GM19193 (cell line): ENCODE results near the gene RXRG.

Experiments
- POLR2A ChIP-seq: IDR thresholded peaks from 4 replicates; pipeline ENCODE4 v1.6.1; 2011; ENCODE audit not compliant: insufficient read depth, insufficient read length; ENCODE audit errors: extremely low read depth

The RXRG gene

GRCh38 chr1:165456861-165457260 is 11.9 kb upstream of the RXRG start:
- no peak for TF ChIP-seq POLR2A

- TF ChIP-seq POLR2A: no peak
Observed at GRCh38 chr1:165456114-165456513, 11.2 kb upstream of the RXRG start.

- no peak for TF ChIP-seq POLR2A
Observed at GRCh38 chr1:165455111-165455510, 10.2 kb upstream of the RXRG start.

DNA sequence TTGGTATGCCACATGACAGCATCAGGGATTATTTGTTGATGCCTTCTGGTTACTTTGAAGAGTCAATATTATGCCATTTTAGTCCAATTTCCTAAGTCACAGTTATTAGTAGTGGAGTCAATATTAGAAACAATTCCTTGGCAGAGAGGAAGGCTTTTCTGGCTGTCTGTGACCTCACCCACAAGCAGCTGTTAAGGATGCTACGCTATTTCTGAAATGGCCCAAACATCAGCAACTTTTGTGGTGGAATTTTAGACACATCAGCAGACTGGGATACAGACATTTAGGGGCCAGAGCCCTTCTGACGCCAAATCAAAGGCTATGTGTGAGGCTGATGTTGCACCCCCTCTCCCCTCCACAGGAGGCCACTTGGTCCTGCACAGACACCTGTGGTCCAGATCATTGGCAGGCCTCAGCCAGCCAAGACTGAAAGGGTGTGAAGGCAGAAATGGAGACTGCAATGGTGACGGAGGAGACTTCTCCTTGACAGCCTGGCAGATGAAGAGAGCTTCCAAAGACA is 9.2 kb upstream of the RXRG start:
- TF ChIP-seq POLR2A: no peak

- no peak for TF ChIP-seq POLR2A
Observed at GRCh38 chr1:165452336-165453130, 7.6 kb upstream of the RXRG start.

DNA sequence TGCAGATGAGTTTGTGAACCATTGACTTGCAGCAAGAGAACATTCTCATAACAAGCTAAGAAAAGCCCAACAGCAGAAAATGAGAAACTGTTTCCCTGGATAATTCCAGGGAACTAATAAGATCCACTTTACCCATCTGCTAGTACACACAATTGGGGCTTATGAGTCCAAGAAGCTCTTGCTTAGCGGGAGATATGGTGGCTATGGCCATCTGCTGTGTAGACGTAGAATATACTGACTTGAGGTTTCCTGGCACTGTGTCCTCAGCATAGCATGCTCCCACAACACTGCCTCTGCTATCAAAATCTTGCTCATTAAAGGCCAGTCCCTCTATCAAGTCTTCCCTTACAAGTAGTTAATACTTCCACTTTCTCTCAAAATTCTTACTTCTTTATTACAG is 6.8 kb upstream of the RXRG start:
- TF ChIP-seq POLR2A: no peak

DNA sequence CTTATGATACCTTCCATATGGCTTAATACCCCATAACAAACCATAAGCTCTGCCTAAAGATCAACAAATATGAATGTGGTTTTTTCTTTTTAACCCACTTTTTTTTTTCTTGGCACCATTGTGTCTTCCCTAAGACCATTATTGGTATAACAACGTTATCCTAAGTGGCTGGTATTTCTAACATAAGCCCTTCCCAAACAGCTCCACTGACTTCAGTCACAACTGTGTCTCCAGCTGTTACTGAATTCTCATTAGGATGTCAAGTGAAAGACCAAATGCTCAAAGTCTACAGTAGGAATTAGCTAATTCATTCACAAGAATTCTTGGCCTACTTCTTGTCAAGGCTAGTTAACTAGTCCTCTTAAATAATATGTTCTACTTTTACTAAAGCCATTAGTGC is 4.2 kb upstream of the RXRG start:
- TF ChIP-seq POLR2A: no peak

- TF ChIP-seq POLR2A: no peak
Observed at GRCh38 chr1:165445388-165445787, 462 bp upstream of the RXRG start.

DNA sequence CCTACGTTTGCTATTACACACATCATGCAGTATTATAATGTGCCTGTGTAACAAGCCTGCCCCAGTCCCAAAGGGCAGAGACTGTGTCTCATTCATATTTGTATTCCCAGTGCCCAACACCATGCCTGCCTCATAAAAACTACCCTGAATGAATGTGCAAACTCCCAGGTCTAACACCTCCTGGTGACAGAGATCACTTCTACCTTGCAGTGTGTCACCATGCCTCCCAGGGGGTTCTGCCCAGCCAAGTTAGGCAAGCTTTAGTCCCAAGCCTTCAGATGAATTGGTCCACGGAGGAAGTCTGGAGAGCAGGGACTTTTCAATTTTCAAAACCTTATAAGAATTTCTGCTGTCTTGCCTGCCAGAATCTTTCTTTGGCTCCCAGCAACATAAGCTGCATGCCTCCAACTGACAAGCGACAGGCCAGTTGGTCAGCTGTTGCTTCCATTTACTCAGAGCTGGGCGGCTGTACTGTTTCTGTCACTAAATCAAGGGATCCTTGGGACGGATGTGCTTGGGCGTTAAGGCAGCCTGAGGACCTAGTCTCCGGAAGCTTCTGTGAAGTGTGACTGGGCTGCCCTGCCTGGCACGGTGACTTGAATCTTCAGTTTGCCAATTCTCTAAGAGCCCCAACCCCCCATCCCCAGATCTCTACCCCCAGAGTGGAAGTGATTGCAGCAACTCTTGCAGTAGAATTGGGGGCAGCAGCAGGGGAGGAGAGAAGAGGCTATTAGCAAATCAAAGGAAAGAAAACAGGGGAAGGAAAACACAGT is 1.2 kb downstream of the RXRG start:
- no peak for TF ChIP-seq POLR2A

DNA sequence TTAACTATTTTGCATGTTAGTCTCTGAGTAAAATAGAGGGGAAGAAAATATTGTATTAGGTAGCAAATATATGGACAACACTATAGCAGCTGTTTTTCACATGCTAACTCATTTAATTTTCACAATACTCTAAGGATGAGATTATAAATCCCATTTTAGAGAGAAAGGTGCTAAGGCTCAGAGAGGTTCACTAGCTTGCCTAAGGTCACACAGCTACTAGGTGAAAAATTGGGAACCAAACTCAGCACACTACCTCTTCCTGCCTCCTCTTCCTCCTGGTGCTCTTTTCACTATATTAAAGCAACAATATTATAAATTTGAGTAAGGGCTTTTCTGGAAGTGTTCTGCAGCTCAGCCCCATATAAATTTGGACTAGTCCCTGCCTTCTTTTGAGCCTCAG is 2.3 kb downstream of the RXRG start:
- no peak for TF ChIP-seq POLR2A

GRCh38 chr1:165442053-165442452 is 2.9 kb downstream of the RXRG start:
- TF ChIP-seq POLR2A: no peak

- no peak for TF ChIP-seq POLR2A
Observed at GRCh38 chr1:165441166-165441880, 3.6 kb downstream of the RXRG start.

GRCh38 chr1:165439330-165439729 is 5.6 kb downstream of the RXRG start:
- TF ChIP-seq POLR2A: no peak

- TF ChIP-seq POLR2A: no peak
Observed at GRCh38 chr1:165436994-165437393, 7.9 kb downstream of the RXRG start.

DNA sequence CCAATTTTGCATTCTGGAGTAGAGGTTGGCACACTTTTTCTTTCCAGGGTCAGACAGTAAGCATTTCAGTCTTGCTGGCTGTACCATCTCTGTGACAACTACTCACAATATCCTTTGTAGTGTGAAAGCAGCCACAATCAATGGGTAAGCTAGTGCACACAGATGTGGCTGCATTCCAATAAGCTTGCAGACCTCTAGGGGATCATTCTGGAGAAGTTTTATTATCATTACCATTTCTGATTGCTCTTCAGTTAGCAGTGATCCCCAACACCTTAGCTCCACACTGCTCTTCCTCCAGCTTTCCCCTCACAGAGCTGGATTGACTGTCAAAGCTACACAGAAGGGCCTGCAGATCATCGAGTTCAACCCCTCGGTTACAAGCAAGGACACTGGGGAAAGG is 9.1 kb downstream of the RXRG start:
- TF ChIP-seq POLR2A: no peak
